HepG2 (cell line): ENCODE data around the gene C12orf42.

Experiments used
- NFE2L2 ChIP-seq: fragments of 150-350 bp; IDR thresholded peaks from 2 replicates; pipeline ENCODE4 v1.6.1; 2014; ENCODE audit warnings: low read length
- NFYB ChIP-seq: sonication (generic); formaldehyde crosslinking; IDR thresholded peaks from 2 replicates; pipeline ENCODE4 v1.4.0; 2020; ENCODE audit warnings: missing genetic modification reagents
- POLR2A ChIP-seq, 2 experiments: IDR thresholded peaks; 2 replicates each; pipeline ENCODE4 v1.6.1; 2011; ENCODE audit warnings: low read depth in 2 of 2, low read length in 2 of 2, mild to moderate bottlenecking in 1 of 2, moderate library complexity in 1 of 2; ENCODE audit not compliant: insufficient read depth in 1 of 2
- USF2 ChIP-seq, 2 experiments: sonication (generic) in 1 of 2; formaldehyde crosslinking in 1 of 2; IDR thresholded peaks; 2 replicates each; pipeline versions ENCODE4 v1.5.1 to v1.6.1; 2011 to 2020; ENCODE audit warnings: borderline replicate concordance in 1 of 2, low read depth in 1 of 2, low read length in 1 of 2, mild to moderate bottlenecking in 1 of 2, missing genetic modification reagents in 1 of 2, moderate library complexity in 1 of 2

GRCh38 chr12:103257763-103258162 is 238.0 kb downstream of the C12orf42 start:
- no peak for TF ChIP-seq NFE2L2
- TF ChIP-seq NFYB (CRISPR knock-in tag) = no peak
- no peak for TF ChIP-seq POLR2A (IDR thresholded peaks at IDR 0.05; ENCODE audit: insufficient read depth in 1 of 2, low read depth in 2 of 2, low read length in 2 of 2)
- TF ChIP-seq USF2 (IDR thresholded peaks at IDR 0.05; ENCODE audit: low read depth, low read length) = no peak
- no peak for TF ChIP-seq USF2 (CRISPR knock-in tag; IDR thresholded peaks at IDR 0.05; ENCODE audit: borderline replicate concordance)
